HuH-7 (cell line): ENCODE measurements around the gene TMPRSS6.
A peak's percentile ranks its signal among the peaks of the same experiment; 100 is the strongest.

Experiments
- DNase-seq: peaks from one replicate; pipeline ENCODE4 v3.0.0; 2011; ENCODE audit warnings: low spot score

Gene TMPRSS6

DNA sequence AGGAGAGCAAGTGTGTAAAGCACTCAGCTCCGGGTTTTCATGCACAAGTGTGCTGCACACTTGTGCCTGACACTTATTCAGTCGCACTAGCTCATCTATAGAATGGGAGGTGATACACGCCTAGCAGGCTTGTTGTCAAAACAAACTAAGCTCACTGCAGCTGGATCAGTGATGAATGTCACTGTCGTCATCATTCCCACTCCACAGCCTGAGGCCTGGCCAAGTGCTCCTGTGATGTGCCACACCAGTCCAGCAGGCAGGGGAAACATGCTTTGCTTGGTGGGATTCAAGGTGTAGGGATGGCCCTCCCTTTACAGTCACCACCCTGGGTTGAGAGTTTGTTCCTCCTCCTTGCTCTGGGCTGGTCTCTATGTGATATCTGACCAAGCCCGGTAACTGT lies 83.2 kb downstream of the TMPRSS6 start:
- no peak for DNase-seq

DNA sequence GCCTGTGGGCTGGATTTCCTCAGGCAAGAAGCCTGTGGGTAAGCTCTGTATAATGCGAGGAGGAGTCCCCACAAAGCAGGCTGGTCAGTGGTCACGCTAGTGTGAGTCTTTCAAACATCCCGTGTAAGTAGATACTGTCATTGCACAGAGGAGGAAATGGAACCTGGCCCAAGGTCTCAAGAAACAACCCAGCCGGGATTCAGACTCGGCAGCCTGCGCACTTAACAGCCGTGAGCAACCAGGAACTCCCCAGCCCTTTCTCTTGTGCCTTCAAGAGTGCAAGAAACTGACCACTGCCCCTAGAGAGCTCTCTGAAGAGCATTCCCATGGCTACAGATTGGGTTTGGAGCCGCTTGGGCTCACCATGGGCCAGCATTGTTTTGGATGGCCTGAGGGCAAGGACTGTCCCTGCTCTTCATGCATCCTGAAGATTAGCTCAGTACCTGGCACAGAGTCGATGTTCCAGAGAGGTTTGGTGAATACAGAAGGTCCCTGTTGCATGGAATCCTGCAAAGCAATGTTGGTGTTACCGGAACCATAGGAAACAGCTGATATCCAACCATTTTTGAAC lies 83.9 kb downstream of the TMPRSS6 start:
- DNase-seq: no peak

DNA sequence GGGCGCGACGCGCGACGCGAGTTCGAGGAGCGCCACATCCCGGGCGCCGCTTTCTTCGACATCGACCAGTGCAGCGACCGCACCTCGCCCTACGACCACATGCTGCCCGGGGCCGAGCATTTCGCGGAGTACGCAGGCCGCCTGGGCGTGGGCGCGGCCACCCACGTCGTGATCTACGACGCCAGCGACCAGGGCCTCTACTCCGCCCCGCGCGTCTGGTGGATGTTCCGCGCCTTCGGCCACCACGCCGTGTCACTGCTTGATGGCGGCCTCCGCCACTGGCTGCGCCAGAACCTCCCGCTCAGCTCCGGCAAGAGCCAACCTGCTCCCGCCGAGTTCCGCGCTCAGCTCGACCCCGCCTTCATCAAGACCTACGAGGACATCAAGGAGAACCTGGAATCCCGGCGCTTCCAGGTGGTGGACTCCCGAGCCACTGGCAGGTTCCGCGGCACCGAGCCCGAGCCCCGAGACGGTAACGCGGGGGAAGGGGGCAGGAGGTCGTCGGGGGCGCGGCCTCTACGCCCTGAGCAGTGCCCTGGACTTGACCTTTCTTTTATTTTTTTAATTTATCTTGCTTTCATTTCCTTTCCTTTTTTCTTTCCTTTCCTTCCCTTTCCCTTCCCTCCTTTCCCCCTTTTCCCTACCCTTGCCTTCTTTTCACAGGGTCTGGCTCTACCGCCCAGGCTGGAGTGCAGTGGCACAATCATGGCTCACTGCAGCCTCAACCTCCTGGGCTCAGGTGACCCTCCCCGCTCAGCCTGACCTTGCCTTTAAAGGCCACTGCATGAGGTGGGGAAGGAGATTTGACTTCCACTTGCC lies 85.0 kb downstream of the TMPRSS6 start:
- no peak for DNase-seq

DNA sequence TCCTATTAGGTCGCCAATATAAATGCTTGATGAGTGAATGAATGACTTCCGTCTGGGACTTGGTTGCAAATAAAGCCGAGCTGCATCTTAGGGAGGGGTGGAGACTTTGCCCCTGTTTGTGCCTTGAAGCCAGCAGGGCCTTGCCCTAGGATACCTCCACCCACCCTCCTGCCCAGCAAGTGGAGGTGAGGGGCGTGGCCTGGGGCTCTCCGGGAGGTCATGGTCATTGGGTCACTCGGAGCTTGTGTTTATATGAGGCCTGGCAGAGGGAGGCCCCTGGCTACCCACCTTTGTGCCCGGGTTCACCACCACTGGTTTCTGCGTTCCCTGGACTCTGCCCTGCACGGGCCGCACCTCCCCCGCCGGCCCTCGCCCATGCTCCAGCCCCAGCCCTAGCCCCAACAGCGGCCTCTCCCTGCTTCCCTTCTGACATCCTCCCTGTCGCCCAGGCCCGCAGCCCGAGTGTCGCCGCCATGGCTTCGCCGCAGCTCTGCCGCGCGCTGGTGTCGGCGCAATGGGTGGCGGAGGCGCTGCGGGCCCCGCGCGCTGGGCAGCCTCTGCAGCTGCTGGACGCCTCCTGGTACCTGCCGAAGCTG lies 85.7 kb downstream of the TMPRSS6 start:
- no peak for DNase-seq

DNA sequence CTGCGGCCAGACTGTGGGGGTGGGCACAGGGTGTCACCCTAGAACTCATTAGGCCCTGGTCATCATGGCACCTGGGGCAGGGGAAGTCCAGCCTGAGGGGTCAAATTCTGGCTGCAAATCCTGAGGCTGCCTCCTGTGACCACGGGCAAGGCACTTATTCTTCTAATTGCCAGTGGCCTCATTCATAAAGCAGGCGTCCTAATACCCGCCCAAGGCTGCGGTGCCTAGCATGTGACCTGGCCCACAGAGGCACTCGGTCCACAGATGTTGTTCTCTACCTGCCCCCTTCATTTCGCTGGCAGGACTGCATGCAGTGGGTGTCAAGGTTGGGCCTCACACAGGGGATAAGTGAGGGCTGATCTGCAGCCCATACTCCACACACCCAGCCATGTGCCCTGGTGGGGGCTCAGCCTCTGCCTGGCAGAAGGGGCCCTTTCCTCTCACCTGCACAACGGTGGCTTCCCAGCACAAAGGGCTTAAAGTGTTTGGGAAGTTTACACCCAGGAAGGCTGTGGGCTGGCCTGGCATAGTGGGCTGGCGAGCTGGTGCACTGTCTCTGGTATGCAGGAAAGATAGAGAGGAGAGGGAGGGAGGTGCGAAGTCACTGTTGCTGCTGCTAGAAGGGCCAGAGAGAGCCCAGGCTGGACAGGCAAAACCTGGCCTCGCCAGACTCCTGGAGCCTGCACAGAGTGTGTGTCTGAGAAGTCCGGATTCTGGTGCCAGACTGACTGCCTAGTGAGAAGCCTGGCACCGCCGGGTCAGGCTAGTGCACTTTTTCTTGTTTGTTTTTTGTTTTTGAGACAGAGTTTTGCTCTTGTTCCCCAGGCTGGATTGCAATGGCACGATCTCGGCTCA lies 86.8 kb downstream of the TMPRSS6 start:
- no peak for DNase-seq

DNA sequence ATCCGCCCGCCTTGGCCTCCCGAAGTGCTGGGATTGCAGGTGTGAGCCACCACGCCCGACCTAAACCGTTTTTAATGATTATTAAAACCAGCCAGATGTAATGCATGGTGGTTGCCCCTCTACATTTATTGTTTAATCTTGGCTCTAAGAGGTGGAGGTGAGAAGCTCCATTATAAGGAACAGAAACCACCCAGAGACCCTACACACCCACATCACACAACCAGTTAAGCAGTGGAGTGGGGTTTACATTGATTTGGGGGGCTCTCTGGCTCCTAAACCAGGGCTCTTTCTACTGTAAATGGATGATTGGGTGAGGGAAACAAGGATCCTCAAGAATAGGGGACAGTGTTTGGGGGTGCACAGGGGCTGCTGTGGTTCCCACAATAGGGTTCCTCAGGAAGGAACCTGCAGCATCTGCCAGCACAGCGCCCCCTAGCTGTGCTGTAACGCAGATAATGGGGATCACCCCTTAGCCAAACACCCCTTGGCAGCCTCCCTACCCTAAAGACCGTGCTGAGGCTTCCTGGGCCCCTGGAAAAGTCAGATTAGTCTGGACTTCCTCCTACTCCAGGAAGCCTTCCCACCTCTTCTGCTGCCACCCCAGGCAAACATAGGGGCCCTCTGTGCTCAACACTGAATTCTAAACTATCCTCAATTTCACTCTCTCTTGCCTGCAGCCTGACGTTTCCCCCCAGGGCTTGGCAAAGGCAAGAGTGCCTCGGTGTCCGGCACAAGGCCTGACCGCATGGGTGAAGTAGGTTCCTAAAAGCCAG lies 87.6 kb downstream of the TMPRSS6 start:
- DNase-seq: no peak

DNA sequence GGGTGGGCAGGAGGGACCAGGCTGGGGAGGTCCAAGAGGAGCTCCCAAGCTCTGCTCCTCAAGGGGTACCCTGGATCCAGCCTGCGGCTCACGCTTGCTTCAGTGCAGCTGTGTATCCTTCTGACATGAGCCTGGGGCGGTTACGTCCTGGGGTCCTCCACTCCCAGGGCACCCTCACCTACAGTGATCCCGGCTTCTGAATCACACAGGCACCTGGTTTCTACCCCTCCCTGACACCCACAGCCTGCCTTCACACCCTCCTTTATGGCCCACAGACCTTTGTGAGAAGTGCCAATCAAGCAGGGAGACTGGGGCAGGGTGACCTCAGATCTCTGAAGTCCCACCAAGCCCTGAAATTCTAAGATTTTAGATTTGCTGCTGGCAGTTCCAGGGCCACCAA lies 88.5 kb downstream of the TMPRSS6 start:
- no peak for DNase-seq

DNA sequence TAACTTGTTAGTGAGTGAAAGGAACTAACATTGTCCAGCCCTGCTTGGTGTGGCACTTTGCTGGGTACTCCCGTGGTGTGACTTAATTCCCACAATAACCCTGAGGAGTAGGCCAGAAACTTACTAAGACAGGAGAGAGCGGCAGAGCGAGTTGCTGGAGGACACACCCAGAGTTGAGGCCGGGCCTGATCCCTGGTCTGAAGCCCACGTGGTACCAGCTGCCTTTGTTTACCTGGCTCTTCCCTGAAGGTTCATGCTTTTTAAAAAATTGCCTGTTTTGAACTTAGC lies 89.4 kb downstream of the TMPRSS6 start:
- no peak for DNase-seq

DNA sequence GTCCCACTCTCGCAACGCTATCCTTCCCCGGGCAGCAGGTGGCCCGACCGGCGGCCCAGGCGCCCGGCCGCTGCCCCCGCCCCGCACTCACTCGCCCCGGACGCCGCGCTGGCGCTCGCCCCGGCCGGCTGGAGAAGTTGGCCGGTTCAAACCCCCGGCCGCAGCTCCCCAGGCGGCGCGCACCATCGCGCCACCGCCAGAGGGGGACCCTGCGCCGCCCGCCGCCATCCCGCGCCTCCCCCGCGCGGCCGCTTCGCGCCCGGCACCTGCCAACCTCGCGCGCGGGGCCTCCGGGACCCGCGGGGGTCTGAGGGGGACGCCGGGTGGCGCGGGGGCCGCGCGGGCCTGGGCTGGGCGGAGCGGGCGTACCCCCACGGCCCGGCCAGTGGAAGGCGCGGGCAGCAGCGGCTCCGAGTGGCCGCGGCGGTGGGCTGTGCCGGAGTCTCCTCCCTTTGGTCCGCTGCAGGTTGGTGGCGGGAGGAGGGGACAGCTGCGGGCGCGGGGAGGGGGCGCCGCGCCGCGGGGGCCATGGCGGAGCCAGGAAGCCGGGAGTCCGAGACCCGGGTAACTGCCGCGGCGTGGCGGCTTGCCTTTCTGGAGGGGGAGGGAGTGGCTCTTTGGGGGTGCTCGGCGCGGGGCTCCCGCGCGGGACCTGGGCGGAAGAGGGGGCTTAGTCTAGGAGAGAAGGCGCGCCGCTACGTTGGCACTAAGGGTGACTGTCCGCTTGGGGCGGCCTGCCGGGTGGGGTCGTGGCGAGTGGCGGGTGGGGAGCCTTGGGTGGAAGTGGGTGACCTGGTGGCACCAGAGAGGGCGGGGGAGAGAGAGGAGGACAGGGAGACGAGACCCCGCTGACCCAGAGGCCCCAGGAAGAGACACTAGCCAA lies 90.0 kb downstream of the TMPRSS6 start, which contains the start of the genes MPST and TST:
TSS of gene MPST (plus strand) at position 434 of the 883 bp plus-strand sequence. CDS start at position 529, 95 bp downstream.
TSS of gene TST (minus strand) at position 139 of the 883 bp plus-strand sequence. CDS start 715 bp downstream, outside the sequence.
- peak; percentile 94 for DNase-seq

DNA sequence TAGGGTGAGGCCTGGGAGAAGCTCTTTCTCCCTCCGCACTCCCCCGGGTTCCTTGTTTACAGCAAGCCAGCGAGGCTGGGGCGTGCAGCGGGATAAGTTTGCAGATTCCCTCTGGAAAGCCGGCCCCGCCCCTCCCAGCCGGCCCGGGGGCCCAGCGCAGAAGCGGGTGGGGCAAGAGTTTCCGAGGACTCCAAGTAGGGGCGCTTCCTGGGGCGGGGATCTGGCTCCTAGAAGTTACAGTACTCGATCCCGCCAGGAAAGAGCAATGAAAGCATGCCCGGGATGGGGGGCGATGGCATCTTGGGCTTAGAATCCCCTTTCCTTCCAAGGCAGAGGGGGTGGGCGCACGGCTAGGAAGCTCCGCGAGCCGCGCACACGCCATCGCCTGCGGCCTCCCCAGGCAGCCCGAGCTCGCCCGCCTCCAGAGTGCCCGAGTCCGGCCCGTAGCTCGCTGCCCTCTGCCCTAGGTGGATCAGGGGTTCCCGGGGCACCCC lies 90.7 kb downstream of the TMPRSS6 start:
- DNase-seq: peak; percentile 57

DNA sequence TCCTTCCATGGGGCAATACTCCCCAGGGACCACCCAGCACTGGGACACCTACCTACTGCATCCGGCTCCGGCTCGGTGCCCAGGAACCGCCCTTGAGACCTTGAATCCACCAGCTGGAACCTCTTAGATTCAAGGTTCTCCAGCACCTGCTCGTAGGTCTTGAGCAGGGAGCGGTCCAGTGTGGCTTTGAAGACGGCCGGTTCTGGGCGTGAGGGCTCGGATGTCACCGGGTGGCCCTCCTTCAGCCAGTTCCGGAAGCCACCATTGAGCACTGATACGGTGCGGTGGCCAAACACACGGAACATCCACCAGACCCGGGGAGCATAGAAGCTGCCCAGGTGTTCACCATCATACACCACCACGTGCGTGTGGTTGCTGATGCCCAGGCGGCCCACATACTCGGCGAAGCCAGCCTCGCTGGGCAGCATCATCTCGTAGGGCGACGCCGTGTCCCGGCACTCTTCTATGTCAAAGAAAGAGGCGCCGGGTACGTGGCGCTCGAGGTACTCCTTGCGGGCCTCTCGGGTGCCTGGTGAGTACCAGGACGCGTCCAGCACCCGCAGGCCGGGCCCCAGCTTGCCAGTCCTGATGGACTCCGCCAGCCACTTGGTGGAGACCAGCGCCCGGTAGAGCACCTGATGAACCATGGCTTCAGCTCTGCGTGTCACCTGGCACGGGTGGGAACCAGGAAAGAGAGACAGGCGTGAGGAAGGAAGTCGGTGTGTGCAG lies 91.3 kb downstream of the TMPRSS6 start:
- no peak for DNase-seq

DNA sequence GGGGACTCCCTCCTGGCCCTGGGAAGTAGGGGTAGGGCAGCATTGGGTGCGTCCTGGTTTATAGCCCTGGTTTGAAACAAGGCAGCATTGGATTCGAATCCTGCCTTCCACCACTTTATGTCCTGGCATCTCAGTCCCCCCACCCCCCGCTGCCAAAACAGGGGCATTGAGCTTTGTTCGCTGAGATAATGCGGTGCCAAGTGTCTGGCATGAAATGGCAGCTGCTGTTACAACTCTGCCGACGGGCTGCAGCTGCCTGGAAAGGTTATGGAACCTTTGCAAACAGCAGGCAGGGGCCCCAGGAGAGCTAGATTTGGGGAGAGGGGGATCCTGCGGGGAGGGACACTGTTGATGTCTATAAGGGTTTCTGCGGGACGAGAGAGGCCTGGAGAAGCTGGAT lies 92.2 kb downstream of the TMPRSS6 start:
- DNase-seq: no peak

DNA sequence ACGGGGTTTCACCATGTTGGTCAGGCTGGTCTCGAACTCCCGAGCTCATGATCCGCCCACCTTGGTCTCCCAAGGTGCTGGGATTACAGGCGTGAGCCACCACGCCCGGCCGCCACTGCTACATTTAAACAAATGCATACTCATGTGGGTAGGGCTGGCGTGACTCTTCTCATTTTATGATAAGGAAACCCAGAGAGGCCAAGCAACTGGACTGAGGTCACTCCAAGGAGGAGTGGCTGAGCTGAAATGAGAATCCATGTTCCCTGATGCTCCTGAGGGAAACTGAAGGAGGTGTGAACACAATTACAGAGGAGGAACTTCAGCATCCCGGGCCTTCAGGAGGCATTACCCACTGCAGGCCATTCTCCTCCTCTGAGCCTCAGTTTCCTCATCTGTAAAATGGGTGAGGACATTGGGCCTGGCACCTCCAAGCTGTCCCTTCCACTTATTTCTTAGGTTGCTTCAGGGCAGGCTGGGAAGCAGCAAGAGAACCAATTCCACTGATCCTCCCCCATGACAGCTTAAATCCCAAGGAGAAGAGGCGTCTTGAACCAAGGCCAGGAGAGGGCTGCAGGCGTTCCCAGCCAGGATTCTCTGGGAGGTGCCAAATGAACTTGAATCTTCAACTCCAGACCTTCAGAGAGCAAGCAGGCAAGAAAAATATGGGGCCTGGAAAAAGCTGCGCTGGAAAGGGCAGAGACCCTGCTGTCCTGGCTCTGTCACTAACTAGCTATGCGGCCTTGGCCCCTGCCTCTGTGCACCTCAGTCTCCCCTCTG lies 93.2 kb downstream of the TMPRSS6 start:
- DNase-seq: no peak

DNA sequence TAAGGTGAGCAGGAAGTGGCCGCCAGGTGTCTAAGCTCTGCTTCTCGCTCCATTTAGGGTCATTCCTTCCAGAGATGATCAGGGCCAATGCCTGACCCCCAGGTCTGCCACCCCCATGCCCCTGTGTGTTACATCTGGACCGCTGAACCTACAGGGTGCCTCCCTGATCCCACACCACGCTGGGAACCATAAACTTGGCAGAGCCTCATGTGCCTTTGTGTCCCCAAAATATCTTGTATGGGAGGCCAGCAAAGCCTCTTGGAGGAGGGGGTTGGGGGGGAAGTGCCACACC lies 94.0 kb downstream of the TMPRSS6 start:
- DNase-seq: no peak
